SK-N-SH (cell line): ENCODE measurements around the gene ZNF747.

Experiments
- CTCF ChIP-seq: fragments of 200-600 bp; sonication (generic); IDR thresholded peaks from 2 replicates; pipeline ENCODE4 v1.6.1; 2017; ENCODE audit warnings: antibody characterized with exemption, mild to moderate bottlenecking, moderate library complexity
- MXI1 ChIP-seq: IDR thresholded peaks from 2 replicates; pipeline ENCODE4 v1.6.1; 2012; ENCODE audit warnings: mild to moderate bottlenecking, low read depth, low read length, improper control_type of control experiment
- RAD21 ChIP-seq: IDR thresholded peaks from 2 replicates; pipeline ENCODE4 v1.6.1; 2012; ENCODE audit warnings: mild to moderate bottlenecking, low read length

GRCh38 chr16:30562021-30562420, 27.4 kb upstream of the ZNF747 start:
- TF ChIP-seq MXI1 (no peak), CTCF (no peak), RAD21 (no peak)
